ENCODE measurements around the gene PYGM.

The PYGM gene

DNA sequence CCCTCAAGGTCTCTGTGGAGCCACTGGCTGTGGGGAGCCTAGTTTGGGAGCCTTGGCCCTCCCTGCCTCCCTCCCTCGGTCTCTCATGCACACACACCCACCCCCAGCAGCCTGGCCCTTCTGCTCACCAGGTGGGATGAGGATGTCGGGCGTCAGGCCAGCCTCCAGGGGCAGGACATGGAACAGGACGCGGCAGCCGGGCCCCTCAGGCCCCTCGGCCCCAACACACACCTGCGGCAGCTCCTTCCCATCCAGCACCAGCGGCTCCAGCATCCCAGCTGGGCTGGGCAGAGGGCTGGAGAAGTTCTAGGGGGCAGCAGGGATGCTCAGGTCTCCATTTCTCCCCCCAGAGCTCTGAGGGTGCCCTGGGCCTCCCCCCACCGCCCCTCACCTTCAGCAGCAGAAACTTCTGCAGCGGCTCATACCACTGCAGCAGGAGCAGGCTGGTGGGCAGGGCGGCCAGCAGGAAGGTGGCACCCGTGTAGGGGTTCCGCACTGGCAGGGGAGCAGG, 32.1 kb upstream of the PYGM start:
- DNase-seq (ENCODE audit: low read depth), result no peak

DNA sequence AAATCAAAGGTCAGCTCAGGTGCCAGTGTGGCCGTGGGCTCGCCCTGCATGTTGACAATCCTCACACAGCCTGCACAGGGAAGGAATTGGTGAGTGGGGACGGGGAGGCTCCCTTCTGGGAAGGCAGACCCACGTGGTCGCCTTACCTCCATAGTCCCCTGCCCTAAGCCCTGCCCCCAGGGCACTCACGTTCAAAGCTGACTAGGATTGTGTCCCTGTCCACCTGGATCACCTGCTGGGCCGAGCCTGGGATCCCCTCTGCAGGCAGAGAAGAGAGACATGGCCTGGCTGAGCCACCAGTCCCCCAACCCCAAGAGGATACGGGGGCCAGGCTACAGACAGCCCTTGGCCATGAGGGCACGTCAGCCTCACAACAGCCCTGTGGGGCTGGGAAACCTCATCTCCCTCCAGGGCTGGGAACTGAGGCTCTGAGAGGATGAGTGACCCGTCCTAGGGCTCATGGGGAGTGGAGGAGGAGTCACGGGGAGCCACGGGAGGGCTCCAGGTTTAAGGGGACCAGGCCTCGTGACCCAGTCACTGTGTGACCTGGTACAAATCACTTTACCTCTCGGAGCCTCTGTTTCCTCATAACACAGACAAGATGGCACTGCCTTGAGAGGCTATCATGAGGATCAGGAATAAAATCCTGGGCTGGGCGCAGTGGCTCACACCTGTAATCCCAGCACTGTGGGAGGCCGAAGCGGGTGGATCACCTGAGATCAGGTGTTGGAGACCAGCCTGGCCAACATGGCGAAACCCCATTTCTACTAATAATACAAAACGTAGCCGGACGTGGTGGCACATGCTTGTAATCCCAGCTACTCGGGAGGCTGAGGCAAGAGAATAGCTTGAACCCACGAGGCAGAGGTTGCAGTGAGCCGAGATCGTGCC, 30.7 kb upstream of the PYGM start:
- DNase-seq (ENCODE audit: low read depth), result no peak

DNA sequence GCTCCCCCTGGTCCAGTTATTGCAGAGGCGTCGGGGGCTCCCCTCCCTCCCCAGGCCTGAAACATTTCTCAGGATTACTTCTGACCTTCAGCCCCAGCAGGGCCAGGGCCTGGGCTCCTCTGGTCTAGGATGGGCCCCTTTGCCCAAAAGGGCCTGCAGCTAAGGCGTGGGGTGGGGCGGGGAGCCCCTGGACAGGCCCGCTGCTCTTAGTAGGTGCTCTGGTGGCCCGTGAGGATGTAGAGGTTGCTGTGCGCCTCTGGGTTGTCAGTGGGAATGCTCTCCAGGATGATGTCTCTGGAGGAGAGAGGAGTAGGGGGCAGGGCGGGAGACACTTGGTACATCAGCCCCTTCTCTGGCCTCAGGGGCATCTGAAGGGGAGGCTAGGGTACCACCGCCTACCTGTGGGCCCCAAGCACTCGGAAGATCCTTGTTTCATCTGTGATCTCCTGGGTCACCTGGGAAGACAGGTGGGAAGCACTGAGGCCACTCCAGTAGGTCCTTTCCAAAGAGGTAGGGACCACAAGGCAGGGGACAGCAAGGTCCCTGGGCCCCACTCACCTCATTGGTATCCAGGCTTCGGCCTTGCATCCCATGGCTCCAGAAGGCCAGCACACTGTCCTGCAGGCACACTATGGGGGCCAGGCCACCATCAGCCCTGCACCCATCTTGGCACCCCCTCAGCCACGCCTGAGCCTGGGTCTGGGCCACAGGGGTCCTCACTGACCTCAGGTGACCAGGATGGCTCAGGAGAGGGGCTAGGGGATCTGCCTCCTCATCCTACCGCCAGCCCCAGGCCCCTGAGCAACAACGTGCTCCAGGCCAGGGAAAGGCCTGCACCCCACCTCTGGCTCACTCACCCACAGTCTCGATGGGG, 29.8 kb upstream of the PYGM start:
- no peak for DNase-seq (ENCODE audit: low read depth)

DNA sequence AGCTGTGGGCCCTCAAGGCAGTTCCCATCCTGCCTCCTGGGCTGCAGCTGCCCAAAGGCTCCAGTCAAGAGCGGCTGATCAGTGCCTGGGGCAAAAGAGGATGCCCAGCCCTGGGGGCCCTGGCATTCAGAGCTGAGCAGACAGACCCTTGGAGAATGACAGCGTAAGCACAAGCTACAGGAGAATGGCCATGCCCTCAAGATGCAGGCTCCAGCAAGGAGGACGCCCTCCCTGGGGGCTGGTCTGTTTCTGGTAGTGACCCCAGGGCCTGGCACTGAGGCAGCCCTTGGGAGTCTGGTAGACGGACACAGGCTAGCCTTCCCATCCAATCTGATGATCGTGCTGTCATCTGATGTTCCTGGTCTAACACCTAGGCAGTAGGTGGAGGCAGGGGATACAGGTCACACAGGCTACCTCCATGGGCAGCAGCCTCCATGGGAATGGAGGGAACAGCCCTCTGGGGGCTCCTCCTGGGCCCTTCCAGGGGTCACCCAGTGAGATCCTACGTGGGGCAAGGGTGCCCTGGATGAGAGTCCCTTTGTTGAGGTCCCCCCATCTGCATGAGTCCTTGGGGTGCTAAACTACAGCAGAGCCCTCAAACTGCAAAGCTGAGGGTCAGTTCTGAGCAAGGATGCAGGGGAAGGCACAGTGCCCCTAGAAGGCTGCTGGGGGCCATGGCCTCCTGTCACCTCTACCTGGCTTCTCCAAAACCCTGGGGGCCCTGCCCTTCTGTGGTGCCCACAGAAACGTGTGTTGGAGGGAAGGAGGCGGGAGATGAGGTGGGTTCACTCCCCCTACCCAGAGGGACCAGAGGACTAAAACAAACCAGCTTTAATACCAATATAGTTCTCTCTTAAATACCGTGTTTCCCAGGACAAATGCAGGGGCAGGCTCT, 28.8 kb upstream of the PYGM start:
- no peak for DNase-seq (ENCODE audit: low read depth)

DNA sequence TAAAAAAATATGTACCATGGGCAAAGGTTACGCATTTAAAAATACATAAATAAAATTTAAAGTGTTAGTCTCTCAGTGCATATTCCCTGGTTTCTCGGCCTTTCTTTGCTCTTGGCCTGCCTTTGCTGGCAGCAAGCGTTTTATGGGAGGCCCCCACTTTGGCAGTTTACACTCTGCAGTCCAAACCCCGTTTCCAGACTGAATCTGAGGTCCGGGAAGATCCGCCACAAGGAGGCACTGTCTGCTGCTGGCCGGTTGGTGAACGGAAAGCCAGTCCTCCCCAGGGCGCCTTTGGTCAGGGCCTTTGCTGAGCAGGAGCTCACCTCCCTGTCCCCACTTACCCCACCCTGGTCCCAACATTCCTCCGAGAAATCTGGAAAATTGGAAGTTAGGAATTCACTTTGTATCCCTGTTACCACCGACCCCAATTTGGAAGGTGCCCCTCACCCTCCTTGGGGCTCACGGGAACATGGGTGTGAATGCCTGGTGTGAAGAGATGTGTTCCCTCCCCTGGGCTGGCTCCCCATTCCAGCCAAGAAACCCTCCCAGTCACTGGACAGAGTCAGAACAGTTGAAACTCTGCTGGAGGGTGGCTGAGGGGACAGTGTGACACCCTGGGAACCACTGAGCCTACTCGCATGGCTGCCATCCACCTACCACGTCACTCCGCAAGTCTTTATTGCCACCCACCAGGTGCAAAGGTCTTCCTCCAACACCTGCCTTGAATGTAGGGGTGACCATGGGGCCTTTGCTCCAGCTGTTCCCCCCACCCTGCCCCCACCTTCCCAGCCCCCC, 27.9 kb upstream of the PYGM start:
- peak; percentile 25 for DNase-seq (ENCODE audit: low read depth)

DNA sequence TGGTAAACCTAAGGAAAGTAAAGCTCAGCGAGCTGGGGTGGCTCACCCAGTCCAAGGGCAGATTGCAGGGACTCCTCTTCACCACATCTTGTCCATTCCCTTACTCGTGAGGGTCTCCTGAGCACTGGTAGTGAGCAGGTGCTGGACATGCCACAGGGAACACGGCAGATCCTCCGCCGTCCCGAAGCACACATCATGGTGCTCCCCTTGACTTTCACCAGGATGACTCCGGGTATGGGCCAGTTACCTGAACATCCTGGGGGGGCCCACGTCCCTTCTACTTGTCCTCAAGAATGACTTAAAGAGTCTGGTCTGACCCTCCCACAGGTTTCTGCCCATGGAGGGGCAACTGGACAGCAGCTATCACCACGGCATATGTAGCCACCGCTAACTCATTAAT, 26.5 kb upstream of the PYGM start:
- DNase-seq (ENCODE audit: low read depth), result no peak

DNA sequence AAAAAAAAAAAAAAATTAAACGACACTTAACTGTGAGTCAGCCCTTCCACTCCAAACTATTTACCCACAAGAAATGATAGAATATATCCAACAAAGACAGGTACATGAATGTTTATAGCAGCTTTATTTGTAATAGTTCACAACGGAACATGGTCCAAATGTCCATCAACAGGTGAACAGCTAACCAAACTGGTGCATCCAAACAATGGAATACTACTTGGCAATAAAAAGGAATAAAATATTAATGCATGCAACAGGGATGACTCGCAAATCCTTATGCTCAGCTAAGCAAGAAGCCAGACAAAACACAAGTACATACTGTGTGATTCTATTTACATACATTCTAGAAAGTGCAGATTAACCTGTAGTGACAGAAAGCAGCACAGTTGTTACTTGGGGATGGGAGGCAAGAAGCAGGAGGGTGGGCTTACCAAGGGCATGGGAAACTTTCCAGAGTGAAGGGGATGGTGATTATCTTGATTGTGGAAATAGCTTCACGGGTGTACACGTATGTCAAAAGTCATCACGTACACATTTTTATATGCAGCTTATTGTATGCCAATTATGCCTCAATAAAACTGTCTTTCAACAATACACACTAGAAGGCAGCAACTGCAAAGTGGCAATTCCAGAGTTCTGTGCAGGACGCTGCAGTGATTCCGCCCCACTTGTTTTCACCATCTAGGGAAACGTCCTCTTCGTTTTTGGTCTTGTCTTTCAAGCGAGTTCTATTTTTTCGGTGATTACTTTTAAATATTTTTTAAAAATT, 25.2 kb upstream of the PYGM start:
- no peak for DNase-seq (ENCODE audit: low read depth)

DNA sequence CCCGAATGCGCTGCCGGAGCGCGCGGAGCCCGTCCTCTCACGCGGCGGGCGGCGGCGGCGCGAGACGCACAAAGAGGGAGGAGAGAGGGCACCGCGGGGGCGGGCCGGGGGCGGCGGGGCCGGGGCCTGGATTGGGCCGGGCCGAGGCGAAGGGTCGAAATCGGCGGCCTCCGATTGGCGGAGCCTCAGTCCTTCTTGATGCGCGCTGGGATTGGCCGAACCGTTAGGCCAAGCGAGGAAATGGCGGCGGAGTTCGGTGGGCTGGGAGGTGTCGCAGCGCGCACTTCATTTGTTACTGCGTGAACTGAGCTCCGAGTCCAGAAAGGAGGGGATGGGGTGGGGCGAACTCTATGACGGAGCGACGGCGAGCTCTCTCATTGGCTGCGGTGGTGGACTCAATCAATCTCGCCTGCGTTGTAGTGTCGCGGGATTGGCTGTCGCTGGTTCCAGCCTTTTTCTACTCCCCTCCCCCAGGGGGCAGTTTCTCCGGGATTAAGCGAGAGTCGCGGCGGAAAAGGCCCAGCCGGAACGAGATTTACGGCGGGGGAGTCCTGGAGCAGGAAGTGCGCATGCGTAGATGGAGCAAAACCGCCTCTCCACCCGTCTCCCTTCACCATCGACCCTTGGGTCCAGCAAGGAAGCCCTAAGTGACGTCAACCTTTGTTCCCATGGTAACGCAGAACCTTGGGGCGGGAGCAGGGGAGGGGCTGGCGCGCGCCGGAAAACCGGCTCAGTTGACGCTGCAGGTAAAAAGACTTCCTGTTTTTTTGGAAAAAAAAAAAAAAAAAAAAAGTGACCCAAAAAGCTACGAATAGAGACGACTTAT, 18.9 kb upstream of the PYGM start, which contains the start of gene SF1:
SF1 (minus strand) TSS at position 70 of the 826 bp plus-strand sequence. CDS start 150 bp downstream, outside the sequence.
- peak; percentile 100 for DNase-seq (ENCODE audit: low read depth)

DNA sequence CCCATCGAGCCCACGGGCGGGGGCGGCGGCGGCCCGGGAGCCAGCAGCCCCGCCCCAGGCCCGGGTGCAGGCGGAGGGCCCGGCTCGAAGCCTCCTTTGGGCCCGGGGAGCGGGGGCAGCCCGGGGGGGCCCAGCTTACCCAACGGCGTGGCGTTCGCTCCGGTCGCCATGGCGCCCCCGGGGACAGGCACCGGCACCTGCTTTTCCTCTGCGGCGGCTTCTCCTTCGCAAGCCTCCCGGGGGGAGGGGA, 18.4 kb upstream of the PYGM start:
- no peak for DNase-seq (ENCODE audit: low read depth)

DNA sequence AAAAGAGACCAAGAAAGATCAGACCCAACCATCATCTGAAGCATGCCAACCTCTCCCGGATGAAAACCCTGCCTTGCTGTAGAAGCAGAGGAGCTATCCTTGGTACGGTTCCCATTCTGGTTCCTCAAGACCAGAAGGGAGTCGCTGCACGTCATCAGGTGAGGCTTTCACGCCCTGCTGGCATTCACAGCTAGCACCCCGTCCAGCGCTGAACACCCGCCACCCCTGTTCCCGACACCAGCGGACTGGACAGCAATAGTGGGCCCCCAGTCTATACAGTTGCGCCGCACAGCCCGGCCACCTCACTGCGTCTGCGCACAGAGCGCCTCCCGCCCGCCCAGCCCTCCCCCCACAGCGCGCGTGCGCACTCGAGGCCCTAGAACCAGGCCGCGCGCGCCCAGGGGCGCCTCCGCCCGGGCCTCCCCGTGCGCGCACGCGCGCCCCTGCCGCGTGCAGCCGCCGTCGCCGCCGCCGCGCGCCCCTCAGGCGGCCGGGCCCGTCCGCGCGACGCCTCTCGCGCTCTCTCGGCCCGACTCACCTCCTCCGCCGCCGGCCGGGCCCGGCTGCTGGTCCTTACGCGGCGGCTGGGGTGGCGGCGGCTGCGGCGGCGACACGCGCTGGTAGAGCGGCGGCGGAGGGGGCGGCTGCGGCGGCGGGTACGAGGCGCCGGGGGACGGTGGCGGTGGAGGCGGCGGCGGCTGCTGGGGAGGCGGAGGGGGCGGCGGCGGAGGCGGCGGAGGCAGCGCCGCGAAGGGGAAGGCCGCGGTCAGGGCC, 17.9 kb upstream of the PYGM start:
- peak; percentile 74 for DNase-seq (ENCODE audit: low read depth)

DNA sequence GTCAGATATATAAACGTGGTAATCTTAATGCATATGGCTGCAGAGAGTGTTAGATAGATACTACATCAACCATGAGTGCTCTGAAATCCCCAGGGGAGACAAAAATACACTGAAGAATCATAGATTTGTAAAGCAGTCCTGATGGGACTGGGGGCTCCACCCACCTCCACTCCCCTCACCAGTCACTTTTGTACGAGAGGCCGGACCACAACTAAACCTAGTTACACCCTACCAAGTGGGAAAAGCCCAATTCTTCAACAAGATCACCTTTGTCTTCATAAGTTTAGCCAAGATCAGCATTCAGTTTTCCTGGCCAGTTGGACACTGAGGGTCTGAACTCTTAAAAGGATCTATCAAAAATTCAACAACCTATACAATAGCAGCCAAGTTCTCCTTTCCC, 17.1 kb upstream of the PYGM start:
- DNase-seq (ENCODE audit: low read depth), result no peak

DNA sequence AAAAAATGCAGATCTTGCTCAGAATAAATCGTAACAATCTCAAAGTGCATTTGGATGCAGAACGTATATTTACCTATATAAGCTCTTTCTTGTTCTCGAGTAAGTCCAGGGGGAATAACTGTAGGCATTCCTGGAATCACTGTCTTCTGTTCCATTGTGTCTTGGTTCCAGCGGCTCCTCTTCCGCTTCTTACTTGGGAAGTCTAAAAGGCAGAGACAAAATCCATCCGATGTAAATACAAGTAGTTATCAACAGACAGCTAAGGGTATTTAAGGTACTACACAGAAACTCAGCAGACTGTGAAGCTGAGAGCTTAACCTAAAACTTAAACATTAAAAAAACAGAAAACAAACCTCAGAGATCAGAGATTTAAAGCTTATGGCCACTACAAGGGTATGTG, 16.7 kb upstream of the PYGM start:
- DNase-seq (ENCODE audit: low read depth), result no peak

DNA sequence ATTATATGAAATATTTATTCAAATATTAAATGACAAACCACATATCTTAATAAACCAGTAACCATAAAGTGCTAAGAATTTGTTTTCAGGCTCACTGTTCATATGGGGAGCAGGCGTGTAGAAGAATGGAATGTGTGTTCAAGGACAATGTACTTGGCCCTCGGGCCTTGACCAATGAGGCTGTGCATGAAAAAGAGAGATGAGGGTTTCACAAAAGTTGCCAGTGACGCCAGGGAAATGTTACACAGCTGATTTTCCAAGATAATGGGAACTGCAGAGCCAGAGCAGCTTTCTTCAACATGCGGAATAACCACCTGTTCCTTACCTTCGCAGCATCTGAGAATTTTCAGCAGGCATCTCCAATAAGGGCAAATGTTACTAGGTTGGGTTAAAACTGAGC, 14.4 kb upstream of the PYGM start:
- no peak for DNase-seq (ENCODE audit: low read depth)

DNA sequence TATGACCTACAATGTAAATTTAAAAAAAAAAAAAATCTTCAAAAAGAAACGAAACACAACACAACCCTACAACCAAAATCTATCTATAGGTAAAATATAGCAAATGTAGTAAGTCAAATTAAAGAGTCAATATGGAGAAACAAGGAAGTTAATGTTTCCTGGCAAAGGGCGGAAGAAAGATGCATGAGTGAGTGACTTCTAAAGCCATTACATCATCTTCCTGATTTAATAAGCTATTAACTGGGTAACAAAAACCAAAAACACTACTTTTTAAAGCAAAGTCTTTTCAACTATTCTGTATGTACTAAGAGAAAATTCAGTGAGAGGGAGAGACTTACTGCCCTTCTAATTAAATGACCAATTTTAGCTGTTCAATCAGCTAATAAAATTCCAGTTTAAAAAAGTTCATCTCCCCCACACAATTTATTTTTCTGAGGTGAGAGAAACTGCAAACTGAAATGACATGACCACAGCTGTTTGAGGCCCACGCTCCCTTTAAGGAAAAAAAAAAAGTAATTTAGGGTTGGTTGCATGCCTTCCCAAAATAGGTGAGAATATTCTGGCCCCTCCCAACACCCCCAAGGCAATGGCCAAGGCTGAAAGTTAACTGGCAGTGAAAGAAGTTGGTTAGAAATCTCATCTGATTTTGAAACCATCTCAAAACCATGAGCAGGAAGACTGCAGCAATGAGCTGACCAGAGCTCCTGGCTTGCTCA, 12.7 kb upstream of the PYGM start:
- DNase-seq (ENCODE audit: low read depth), result no peak

DNA sequence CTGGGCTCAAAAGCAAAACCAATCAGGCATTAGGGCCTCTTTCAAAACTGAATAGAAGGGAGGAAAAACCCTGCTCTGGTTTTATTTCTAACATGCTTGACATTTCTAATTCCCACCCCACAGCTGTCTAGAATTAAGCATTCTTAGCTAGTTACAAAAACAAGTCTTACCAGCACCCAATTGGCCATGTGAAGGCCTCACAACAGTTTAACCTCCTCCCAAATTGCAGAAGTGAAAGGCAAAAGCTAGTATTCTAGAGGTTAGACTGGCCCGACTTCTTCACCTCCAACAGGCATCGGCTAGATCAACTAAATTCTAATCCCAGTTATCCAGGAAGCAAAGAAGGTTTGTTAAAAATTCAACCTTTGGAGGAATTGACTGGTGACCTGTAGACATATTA, 12.1 kb upstream of the PYGM start:
- DNase-seq (ENCODE audit: low read depth), result no peak

DNA sequence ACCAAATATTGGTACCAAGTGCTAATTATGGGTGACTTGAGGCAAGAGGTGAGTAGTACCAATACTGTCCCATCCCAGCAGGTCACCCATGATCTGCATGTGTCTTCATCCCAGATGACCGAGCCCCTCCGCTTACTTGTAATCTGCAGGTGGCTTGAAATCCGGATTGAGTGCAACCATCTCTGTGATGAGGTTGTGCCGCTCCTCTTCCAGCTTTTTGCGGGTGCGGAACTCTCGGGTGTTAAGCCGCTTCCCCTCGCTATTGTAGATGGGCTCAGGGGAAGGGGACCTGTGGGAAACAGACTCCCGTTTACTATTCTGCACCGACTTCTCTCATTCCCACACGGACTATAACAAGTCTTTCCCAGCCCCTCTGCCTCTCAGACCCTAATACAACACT, 10.3 kb upstream of the PYGM start:
- no peak for DNase-seq (ENCODE audit: low read depth)

DNA sequence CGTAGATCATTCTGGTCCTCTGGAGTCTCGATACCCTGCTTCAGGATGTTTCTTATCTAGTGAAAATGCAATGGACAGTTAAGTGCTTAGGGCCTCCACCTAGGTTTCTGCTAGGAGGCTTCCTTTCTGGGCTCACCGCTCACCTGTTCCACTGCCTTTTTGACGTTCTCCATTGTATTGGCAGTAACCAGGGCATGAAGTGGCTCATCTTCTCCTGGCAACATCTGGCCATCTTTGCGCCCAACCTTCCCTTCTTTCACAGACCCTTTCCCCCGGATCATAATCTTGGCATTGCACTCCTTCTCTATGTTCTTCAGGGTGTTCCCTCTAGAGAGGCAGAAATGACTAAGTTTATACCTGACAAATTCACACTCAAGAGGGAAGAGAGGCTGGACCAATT, 9.5 kb upstream of the PYGM start:
- no peak for DNase-seq (ENCODE audit: low read depth)

DNA sequence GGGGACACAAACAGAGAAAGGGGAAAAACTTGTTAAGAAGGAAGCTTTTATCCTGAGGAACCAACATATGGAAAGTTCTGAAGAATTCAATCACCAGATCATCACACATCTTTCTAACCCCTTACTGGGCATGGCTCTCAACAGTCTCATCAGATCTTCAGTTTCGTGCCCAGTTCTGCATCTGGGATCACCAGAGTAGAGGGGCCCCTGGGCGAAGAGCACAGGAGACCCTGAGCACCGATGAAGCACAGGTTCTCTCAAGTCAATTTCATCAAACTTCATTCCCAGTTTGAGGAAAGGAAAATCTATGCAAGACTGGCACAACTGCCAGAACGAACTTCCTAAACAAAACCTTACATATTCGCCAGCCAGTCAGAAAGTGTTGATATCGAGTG, 8.5 kb upstream of the PYGM start:
- DNase-seq (ENCODE audit: low read depth), result no peak
